HG02588 (cell line): ENCODE results near the gene KLRC1.
"Not testable (repeated sequence)": the region's sequence is repeated elsewhere in the genome, so short reads cannot be mapped to it uniquely, and the experiment has no call there.

Source experiments
- ATAC-seq: cut with Tn5 transposase; IDR thresholded peaks from one replicate; pipeline ENCODE4 v1.9.1; 2021; ENCODE audit warnings: mild to moderate bottlenecking, moderate library complexity; ENCODE audit not compliant: unreplicated experiment

Gene KLRC1

GRCh38 chr12:10453156-10453555 lies at the start of gene KLRC1:
Gene KLRC1, minus strand, starts transcription at chr12:10453377. Its CDS starts 2,221 bp downstream, at chr12:10451156.
- ATAC-seq, result no peak

- no peak for ATAC-seq
Observed at GRCh38 chr12:10501030-10501429, 47.9 kb upstream of the KLRC1 start.

- no peak for ATAC-seq
Observed at GRCh38 chr12:10498042-10498441, 44.9 kb upstream of the KLRC1 start.

- no peak for ATAC-seq
Observed at GRCh38 chr12:10497602-10498001, 44.4 kb upstream of the KLRC1 start.

- ATAC-seq, result no peak
Observed at GRCh38 chr12:10491766-10492165, 38.6 kb upstream of the KLRC1 start.

GRCh38 chr12:10487328-10487727 lies 34.2 kb upstream of the KLRC1 start:
- ATAC-seq, result not testable (repeated sequence)

GRCh38 chr12:10481901-10482300 lies 28.7 kb upstream of the KLRC1 start:
- ATAC-seq, result not testable (repeated sequence)

- ATAC-seq, result not testable (repeated sequence)
Observed at GRCh38 chr12:10472808-10473207, 19.6 kb upstream of the KLRC1 start.

- no peak for ATAC-seq
Observed at GRCh38 chr12:10469701-10470100, 16.5 kb upstream of the KLRC1 start.

- ATAC-seq, result no peak
Observed at GRCh38 chr12:10466311-10466710, 13.1 kb upstream of the KLRC1 start.

GRCh38 chr12:10457760-10458159 lies 4.6 kb upstream of the KLRC1 start:
- no peak for ATAC-seq

- no peak for ATAC-seq
Observed at GRCh38 chr12:10456856-10457255, 3.7 kb upstream of the KLRC1 start.

- ATAC-seq, result no peak
Observed at GRCh38 chr12:10455766-10456165, 2.6 kb upstream of the KLRC1 start.

- ATAC-seq, result no peak
Observed at GRCh38 chr12:10454531-10454930, 1.4 kb upstream of the KLRC1 start.

GRCh38 chr12:10448236-10448635 lies 4.9 kb downstream of the KLRC1 start:
- ATAC-seq, result no peak

- ATAC-seq, result not testable (repeated sequence)
Observed at GRCh38 chr12:10446052-10446451, 7.1 kb downstream of the KLRC1 start.

GRCh38 chr12:10441144-10441543 lies 12.0 kb downstream of the KLRC1 start:
- not testable (repeated sequence) for ATAC-seq

GRCh38 chr12:10439608-10440274 lies 13.4 kb downstream of the KLRC1 start:
- not testable (repeated sequence) for ATAC-seq

- ATAC-seq, result not testable (repeated sequence)
Observed at GRCh38 chr12:10437601-10438000, 15.6 kb downstream of the KLRC1 start.

GRCh38 chr12:10435816-10436215 lies 17.4 kb downstream of the KLRC1 start, which contains the start of gene KLRC2:
Gene KLRC2, minus strand, starts transcription at chr12:10436010. Its CDS starts 24 bp downstream, at chr12:10435986.
- ATAC-seq, result not testable (repeated sequence)

- ATAC-seq, result not testable (repeated sequence)
Observed at GRCh38 chr12:10430623-10431022, 22.6 kb downstream of the KLRC1 start.

- ATAC-seq, result not testable (repeated sequence)
Observed at GRCh38 chr12:10425938-10426337, 27.2 kb downstream of the KLRC1 start.
